HG02870 (cell line): ENCODE results near the gene CTIF.

Source experiments
- ATAC-seq: cut with Tn5 transposase; IDR thresholded peaks from one replicate; pipeline ENCODE4 v1.9.1; 2021; ENCODE audit warnings: mild to moderate bottlenecking, moderate library complexity; ENCODE audit not compliant: unreplicated experiment

Gene CTIF

DNA sequence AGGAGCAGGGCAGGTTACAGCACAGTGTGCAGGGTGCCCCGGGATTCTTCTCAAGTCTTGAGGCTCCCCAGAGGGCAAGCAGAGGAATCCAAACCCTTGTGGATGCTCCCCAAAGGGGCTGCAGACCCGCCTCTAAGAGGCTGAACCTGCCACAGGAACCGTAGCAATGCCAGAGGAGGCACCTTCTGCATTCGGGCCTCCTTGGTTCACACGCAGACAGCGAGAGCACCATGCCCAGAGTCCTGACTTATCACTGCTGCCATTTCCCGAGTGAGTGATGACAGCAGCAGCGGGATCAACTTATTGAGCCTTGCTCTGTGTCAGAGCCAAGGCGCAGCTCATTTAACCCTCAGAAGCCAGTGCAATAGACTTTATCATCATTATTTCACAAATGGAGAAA lies 203.5 kb downstream of the CTIF start:
- no peak for ATAC-seq

DNA sequence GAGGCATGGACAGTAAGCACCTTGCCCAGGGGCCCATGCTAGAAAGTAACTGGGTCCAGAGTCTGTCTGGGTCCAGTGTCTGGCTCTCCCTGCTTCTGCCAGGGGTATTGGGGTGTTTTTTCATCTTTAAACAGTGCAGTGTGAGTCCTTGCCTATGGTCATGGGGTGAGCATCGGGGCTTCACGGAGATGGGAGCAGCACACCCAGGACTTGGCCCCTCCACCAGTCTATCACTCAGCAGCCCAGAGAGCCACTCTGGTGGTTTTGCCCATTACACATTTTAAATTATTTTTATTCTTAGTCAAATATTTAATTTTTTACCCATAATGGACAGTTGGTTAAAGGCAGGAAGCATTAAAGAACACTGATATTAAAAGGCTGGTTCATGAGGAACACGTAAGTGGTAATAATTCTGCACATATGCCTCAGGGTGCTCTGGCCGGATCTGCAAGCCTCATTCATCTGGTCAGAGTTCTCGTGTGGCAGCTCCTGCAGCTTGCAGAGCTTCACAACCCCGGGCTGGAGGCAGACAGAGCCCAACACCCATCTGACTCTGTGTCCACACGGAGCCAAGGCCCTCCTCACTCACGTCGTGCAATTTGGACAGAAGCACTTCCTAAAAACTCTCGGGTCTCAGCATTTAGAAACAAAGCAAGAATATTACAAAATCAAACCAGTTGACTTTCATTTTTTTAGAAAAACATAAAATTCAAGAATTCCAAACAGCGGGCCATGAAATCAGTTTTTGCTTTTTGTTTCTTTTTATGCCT lies 204.1 kb downstream of the CTIF start:
- no peak for ATAC-seq

DNA sequence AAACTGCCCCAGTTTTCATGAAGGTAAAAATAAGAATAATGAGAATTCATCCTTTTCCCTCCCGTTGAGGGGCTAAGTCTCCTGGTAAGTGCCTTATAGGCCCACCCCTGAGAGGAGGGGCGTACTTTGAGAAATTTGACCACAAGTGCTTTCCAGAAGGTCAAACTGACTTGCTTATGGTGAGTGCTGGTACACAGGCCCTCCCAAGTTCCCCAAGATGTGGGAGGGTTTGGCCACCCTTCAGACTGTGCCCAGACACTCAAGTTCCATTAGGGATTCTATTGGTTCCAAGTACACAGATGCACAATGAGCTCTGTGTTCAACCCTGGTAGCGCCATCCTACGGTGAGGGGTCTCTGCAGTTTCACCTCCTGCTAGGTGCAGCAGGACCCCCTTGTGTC lies 205.1 kb downstream of the CTIF start:
- no peak for ATAC-seq

DNA sequence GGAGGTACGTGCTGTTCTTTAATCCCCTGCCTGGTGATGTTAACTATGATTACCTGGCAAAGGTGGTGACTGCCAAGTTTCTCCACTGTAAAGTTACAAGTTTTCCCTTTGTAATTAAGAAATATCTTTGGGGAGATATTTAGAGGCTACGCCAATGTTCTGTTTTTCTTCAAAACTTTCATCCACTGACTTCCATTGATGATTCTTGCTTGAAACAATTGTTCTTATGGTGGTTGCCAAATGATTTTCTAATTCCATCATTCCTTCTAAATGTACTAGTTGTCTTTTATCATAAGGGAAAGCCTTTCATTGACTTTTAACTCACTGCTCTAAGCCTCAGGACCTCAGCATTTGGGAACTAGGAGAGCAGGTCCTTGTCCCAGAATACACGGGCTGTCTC lies 206.5 kb downstream of the CTIF start:
- ATAC-seq = no peak

DNA sequence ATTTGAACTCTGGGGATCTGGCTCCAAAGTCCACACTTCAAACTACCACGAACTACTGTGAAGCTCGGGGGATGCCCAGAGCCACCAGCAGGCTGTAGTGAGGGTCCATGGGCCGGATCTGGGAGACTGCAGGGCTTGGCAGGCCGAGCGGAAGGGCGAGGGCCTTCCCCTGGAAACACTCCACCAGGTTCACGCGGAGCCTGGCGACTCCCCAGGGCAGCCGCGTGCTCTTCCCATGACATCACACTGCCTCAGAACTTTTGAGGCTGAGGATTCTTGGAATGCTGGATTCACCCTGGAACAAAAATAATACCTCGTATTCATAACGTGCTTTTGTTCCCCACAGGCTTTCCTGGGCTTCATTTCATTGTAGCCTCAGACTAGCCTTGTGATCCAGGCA lies 210.9 kb downstream of the CTIF start:
- no peak for ATAC-seq

DNA sequence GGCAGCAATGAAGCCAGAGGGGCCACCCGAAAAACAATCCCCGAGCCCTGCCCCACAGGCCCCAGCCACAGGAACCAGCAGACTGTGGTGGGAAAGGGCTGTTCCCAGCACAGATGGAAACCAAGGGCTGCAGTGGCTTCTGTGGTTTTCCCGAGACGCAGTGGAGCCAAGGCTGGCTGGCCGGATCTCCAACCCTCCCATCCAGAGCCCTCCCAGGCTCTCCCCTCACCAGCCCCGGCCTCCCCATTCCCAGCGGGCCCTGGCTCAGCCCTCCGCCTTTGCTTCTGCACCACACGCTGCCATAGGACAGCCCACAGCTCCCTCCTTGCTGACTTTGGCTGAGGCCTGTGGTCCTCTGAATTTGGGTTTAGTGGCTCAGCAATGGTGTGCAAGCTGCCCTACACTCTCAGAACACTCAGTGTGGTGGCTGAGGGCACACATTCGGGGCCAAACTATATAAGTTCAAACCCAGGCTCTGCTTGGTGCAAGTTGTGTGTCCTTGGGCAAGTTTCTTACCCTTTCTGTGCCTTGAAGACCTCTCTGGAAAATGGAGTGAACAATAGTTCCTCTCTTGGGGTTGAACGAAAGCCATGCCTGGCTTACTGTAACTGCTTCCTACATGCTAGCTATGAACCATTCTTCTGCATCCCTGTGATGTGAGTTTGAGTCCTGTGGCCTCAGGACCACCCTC lies 211.8 kb downstream of the CTIF start:
- no peak for ATAC-seq

DNA sequence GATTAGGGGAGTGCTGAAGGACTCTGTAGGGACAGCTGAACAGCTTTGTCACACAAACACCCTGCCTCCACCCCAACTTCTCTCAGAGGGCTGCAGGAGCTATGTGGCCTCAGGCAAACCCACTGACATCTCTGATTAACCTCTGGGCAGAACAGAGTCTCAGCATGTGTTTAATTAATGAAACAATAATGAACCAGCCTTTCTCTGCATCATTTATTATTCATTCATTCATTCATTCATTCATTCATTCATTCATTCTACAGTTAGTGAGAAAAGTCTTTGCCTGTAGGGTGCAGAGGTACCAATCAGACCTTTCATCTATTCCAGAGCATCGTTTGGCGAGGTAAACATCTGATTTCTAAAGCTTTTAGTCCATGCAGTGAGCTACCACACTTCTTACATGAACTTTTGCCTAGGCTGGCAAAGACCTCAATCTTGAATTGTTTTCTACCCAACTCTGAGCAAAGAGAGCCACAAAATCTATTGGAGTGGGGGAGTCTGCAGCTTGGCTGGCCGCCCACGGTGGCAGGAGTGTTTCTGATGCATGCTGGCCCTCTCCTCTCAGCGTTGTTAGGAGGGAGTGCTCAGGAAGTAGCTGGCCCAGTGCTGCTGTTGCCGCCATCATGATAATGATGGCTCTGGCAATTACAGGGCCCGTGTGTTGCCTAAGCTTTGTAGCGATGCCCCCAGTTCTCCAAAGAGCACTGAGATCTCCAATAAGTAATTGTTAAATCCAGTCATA lies 213.1 kb downstream of the CTIF start:
- no peak for ATAC-seq

DNA sequence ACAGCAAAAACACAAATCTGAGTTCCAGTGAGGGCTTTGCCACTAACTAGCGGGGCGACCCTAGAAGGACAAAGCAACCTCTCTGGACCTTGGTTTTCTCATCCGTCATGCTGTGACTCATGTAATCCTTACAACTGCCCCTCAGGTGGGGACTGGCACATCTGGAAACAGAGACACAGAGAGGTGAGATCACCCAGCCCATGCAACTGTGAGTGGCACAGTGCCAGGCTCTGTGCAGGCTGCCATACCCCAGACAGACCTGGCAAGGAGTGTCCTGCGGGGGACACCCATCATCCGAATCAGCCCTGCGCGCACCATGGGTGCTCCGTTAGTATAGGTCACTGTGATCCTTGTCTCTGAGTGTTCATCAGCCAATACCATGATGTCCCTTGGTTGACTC lies 213.6 kb downstream of the CTIF start:
- ATAC-seq = no peak

DNA sequence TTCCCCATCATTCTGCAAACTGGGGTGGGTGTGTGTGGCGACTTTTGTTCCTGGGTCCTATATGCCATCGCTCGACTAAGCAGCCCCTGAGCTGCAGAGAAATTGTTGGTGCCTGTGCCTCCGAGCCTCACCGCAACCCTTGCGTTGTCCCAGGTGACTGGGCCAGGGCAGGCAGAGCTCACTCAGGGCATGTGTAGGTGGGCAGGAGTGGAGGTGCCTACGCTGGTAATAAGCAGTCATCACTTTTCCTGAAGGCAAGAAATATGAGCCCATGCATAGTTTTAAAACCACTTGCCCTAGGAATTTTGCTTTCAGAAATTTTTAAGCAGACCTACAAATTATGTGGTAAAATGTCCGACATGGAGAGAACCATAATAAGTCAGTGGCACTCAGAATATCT lies 214.1 kb downstream of the CTIF start:
- ATAC-seq = no peak

DNA sequence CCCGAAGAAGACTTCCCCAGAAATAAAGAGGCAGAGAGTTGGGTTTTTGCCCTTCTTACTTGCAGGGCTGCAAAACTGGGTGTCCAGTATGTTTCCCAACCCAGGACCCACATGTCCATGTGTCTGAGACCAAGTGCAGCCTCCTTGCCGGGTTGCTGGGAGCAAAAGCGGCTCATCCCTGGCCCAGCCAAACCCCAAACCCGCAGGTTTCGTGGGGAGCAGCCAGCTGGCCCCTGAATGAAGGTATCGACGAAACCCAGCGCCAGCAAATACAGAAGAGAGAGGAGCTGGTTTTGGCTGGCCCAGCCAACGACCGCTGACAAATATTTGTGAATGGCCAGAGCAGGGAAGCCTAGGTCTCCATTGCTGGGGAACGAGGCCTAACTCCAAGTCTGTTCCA lies 214.9 kb downstream of the CTIF start:
- ATAC-seq = no peak

DNA sequence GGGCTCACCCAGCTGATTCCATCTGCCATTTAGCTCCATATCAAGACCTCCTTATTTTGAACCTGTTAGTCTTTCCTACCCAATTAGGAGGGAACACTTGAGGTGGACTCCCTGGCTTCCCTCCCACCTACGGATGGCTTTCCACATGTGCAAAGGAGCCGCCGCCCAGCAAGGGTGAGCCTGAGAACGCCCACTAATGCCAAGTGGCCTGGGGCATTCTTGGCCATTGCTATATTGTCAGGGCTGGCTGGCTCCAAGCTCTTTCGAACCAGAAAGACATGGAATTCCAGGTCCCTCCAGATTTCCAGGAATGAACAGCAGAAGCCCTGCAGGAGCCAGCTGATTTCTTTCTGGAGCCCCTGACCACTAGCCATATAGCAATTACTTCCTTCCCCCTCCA lies 215.7 kb downstream of the CTIF start:
- ATAC-seq = no peak

DNA sequence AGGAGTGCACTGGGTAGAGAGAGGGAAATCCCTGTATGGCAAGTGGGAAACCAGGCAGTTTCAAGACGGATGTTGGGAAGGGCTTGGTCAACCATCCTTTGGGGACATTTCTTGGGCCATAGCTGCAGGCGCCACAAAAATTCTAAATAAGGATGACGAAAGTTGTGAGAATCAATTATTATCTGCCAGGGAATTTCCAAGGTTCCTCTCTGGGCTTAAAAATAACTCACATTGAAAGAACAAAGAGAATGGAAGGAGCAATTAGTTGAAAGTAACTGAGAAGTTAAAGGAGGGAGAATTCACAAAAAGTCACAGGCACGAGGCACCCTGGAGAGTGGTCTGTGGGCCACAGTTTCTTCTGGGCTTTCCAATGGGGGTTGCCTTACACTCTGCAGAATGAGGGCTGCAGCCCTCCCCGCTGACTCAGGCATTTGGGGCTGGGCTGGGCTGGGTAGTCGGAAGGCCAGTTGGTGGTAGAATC lies 216.2 kb downstream of the CTIF start:
- peak; percentile 44 for ATAC-seq

DNA sequence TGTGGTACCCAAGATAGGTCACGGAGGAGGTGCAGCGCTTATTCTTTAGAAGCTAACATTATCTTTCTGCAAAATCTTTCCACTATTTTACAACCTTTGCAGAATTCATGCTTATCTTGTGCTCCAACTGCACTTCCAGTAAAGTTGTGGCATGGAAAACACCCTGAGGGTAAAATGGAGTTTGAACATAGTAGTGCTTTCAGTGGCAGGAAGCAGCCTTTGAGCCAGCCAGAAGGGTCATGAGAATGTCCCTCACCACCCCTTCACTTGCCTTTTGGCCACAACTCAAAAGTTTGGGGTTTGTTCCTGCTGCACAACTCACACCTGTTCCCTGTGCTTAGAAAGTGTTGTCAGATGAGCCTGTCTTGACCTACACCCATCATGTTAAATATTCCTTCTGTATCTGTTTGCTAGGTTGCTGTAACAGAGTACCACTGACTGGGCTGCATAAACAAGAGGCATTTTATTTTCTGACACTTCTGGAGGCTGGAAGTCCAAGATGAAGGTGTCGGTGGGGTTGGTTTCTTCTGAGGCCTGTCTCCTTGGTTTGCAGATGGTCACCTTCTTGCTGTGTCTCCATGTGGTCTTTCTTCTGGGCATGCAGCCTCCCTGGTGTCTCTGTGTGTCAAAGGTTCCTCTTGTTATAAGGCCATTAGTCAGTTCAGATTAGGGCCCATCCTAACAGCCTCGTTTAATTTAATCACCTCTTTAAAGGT lies 217.8 kb downstream of the CTIF start:
- ATAC-seq = no peak

DNA sequence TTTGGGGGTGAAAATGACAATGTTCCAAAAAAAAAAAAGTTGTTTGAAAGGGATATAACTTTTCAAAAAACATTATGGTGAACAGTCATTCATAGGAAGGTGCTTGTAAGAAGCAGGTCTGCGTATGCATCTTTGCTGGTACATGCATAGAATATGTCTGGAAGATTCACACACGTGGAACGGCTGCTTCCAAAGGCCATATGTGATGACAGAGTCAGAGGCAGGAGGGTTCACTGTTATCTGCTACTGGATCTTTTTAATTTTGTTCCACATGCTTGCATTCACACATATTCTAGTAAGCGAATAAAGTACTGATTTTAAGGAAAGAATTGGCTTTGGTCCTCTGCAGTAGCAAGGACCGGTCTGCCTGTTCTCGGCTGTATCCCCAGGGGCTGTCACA lies 218.5 kb downstream of the CTIF start:
- no peak for ATAC-seq

DNA sequence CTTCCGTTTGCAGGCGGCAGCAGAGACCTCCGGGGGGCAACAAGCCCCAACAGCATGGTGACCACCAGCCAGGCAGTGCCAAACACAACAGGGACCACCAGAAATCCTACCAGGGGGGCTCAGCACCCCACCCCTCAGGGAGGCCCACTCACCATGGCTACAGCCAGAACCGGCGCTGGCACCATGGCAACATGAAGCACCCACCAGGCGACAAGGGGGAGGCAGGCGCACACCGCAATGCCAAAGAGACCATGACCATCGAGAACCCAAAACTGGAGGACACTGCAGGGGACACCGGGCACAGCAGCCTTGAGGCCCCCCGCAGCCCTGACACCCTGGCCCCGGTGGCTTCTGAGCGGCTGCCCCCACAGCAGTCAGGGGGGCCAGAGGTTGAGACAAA lies 219.1 kb downstream of the CTIF start:
- no peak for ATAC-seq

DNA sequence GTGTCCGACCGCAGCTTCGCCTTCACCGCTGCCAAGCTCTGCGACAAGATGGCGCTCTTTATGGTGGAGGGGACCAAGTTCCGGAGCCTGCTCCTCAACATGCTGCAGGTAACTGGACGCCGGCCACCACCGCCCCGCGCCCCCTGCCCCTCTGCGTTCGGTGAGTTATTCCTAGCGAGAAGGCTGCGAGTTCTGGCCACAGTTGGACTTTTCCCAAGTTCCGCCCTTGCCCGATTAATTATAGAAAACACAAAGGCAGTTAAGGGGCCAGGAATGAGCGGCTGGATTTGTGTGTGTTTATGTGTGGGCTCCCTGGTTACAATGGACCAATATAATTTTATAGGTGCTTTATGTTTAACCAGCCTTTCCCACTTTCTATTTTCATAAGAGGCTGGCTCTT lies 222.8 kb downstream of the CTIF start:
- no peak for ATAC-seq

DNA sequence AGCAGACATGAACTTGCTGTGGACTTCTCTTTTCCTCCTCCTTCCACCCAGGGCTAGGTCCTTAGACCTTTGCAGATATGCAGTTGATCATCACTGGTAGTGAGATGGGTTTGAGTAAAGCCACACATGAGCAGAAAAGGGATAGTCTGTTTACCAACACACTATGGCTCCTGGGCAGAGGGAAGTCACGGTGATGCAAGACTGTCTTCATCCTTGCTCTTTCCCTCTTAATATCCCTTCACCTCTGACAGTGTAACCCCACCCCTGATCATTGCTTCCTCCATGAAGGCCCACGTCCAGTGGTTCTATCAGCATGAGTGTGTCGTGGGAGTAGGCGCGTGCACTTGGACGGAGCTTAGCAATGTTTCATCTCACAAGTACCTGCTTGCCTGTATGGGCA lies 223.2 kb downstream of the CTIF start:
- no peak for ATAC-seq

DNA sequence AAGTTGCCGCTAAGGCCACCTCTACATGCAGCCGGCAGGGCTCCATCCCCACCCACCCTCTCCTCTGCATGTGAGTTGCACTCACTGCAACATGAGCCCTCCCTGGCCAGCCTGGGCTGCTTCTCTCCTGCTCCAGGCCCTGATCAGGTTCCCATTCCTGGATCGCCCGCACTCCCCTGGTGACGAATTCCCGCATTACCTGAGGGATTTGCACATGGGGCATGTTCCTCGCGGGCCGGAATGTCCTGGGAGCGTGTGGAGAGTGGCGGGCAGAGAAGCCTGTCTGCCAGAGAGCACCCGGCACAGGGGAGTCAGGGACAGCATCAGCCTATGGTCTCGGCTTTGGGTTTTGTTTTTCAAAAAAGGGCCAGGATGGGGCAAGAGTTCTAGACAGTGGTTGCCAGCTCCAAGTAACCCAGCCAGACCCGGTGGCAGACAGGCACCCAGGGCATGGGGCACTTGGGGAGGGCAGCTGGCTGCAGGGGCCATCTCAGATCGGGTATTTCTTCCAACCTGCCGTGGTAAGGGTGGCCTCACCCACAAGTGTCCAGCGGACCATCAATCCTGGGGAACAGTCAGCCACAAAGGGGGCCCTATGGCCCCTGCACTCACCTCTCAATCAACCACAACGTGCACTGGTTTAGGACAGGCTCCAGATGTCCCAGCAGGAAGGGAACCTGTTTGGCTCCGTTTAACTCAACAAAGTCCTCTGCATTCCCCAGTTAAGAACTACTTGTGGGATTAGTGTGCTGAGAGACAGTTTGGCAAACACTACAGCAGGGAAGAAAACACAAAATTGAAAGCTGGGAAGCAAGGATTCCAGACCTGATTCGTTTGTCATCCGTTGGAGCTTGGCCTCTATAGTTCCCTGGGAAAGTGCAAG lies 224.2 kb downstream of the CTIF start:
- no peak for ATAC-seq

DNA sequence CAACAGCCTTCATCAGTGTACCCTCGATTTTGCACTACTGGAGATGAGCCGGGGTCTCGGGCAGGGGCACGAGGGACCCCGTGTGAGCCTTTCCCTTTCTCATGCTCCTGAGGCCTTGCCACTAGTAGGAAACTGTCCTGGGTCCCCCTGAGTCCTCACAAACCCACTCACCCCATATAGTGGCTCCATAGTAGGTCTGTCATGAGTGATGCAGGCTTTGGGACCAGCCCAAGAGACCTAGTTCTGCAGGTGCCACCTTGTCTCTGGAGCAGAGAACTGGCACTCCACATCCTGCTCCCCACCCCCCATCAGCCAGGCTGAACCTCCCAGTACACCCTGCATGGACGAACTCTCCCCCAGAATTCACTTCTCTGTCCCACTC lies 224.9 kb downstream of the CTIF start:
- no peak for ATAC-seq

DNA sequence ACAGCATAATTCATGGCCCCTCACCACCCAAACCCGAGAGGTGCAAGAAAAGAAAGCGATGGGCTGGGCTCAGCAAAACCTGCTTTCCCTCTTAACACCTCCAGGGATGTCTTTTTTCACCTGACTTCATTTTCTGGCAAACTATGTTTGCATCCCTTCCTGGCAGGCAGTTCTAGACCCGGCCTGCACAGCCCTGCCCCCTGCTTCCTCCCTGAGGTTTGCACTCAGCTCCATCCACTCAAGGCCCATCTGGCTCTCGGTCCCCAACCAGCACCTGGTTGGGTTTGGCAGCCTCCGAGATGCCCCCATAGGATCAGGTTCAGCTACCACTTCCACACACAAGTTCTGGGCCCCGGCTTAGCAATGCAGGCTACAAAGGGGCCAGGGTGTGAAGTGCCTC lies 226.2 kb downstream of the CTIF start:
- no peak for ATAC-seq
